RPMI8226 (cell line): ENCODE measurements around the gene ATMIN.

ENCODE experiments used
- DNase-seq: peaks from one replicate; pipeline ENCODE4 v3.0.0-alpha.2; 2015

Gene ATMIN

DNA sequence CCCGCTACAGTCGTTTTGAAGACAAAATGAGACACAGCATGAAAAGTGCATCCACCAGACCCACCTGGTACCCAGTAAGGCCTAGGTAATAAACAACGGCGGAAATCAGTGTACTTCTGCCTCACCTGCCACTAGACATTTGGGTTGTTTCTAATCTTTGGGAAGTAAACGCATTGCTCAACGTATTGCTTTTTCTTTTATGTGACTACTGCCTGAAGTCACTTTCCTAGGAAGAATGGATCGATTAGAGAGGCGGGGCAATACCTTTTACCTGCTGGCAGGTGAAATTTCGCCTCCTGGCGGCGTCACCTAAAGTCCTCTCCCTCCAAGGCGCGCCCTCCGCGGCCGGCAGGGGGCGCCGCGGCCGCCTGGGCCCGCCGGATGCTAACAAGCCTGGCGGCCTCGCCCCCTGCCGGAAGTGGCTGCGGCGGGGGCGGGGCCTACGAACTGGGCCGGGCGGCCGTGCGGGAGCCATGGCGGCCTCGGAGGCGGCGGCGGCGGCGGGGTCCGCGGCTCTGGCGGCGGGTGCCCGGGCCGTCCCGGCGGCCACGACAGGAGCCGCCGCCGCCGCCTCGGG lies at the start of gene ATMIN:
TSS of gene ATMIN (plus strand) at position 445 of the 577 bp plus-strand sequence. CDS start at position 474, 29 bp downstream.
- peak; percentile 91 for DNase-seq

- no peak for DNase-seq
Observed at GRCh38 chr16:80986557-80986956, 49.1 kb upstream of the ATMIN start.

DNA sequence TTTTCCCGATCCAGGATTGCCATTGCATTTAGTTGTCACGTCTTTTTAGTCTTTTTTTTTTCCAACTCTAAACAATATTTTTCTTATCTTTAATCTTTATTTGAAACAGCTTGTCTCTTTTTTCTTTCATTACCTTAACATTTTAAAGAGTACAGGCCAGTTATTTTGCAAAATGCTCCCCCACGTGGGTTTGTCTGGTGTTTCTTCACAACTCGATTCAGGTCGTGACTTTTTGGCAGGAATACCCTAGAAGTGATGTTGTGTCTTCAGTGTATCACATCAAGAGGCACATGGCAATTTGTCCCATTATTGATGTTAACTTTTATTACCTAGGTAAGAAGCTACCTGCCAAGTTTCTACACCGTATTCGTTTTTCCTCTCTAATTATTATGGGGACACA lies 46.9 kb upstream of the ATMIN start:
- no peak for DNase-seq

- DNase-seq, result no peak
Observed at GRCh38 chr16:80989801-80990200, 45.8 kb upstream of the ATMIN start.

DNA sequence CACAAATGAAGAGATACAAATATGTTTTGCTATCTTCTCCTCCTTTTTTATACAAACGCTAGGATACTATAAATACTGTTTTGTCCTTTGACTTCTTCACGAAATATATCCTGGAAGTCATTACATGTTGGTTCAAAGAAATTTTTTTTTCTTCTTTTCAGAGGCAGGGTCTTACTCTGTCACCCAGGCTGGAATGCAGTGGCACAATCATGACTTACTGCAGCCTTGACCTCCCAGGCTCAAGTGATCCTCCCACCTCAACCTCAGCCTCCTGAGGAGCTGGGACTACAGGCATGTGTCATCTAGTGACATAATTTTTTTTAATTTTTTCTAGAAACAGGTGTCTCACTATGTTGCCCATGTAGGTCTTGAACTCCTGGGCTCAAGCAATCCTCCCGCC lies 45.1 kb upstream of the ATMIN start:
- DNase-seq, result no peak

GRCh38 chr16:80990978-80991377 lies 44.7 kb upstream of the ATMIN start:
- no peak for DNase-seq

DNA sequence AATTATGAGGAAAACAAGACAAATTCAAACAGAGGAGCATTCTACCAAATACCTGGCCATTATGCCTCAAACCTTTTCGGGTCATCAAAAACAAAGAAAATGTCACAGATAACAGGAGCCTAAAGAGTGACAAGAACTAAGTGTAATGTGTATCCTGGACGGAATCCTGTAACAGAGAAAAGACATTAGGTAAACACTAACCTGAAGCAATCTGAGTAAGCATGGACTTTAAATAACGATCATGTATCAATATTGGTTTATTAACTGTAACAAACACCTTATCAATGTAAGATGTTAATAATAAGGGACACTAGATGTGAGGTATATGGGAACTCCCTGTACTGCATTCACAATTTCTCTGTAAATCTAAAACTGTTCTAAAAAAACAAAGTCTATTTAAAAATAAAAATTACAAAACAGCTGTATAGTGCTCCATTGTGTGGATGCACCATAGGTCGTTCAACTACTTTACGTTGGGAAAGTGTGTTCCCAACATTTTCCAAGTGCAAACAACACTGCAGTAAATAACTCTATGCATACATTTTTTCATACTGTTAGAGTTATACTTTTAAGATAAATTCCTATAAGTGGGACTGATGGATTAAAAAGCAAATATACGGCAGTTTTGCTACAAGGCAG lies 43.7 kb upstream of the ATMIN start:
- DNase-seq, result no peak

DNA sequence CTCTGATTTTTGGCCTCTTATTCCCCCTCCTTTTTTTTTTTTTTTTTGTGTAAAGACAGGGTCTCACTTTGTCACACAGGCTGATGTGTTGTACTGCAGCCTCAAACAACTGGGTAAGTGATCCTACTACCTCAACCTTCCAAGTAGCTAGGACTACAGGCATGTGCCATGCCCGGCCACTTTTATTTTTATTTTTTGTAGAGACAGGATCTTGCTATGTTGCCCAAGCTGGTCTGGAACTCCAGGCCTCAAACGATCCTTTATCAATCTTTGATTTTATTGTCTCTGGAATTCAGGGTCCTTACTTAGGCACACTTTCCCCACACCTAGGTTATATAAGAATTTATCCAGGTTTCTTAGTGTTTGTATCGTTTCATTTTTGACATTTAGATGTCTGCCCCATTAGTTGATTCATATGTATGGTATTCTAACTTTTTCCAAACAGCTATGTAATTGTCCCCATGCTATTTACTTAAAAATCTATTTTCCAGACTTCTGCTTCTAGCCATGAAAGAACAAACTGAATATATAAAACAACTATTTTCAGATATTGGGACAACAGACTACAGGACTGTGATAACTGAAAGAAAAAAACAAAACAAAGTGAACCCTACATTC lies 42.9 kb upstream of the ATMIN start:
- DNase-seq, result no peak

DNA sequence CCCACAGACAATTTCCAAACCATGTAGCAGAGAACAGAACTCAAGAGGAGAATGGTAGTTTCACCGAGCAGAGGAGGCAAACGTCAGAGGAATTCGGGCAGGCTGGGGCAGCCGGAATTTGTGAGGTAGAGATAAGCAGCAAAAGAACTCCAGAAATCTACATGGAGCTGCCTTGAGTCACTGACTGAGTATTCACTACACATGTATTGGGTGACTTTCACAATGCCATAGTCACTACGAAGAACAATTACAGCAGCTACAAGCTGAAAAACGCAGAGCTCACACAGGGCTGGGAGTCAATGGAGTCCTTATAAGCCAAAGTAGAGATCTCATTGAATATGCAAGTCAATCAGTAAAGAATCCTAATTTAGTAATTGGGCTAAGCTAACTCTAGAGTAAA lies 42.3 kb upstream of the ATMIN start:
- DNase-seq, result no peak

DNA sequence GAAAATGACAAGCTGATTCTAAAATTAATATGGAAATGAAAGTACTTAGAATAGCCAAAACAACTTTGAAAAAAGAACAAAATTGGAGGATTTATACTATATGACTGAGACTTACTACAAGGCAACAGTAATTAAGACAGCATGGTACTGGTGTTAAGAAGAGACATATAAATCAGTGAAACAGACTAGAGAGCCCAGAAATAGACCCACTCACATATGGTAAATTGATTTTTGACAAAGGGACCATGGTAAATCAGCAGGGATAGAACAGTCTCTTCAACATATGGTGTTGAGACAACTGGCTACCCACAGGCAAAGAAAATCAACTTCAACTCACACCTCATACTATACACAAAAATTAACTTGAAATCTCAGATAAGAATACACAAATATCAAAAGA lies 41.8 kb upstream of the ATMIN start:
- no peak for DNase-seq

GRCh38 chr16:80994451-80994850 lies 41.2 kb upstream of the ATMIN start:
- no peak for DNase-seq

DNA sequence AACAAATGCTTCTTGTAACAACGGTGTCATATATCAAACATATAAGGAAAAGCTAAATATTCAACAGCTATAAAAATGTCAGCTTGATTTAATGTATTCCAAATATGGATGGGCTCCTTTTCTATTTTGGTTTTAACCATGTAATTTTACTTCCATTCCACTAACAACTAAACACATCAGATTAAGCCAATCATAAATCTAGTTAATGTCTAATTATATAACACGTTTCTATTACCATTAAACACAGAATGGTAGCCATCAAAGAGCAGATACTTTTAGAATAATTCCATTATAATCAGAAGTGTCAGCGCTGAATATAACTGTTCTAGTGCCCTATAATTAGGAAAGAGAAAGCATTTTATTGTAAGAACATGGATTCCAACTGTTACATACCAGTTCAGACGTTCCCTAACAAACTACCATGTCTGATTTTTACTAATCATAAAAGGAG lies 38.9 kb upstream of the ATMIN start:
- DNase-seq, result no peak

GRCh38 chr16:80997139-80997798 lies 38.4 kb upstream of the ATMIN start:
- DNase-seq, result no peak

DNA sequence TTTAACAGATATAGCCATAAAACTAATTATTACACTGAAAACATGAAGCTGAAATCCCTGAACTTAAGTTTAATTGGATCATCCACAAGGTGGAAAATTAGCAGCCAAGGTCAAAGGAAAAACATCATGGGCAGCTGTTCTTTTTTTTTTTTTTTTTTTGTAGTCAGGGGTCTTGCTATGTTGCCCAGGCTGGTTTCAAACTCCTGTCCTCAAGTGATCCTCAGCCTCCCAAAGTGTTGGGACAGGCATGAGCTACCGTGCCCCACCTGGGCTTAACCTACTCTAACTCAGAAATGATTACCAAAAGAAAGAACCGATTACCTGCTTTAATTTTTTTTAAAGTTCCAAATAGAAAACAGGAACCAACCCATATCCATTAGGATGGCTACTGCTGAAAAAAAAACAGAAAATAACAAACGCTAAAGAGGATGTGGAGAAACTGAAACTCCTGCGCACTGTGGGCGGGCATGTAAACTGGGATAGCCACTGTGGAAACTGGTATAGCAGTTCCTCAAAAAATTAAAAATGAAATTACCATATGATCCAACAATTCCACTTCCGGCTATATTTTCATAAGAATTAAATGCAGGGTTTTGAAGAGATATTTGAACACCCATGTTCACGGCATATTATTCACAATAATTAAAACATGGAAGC lies 37.5 kb upstream of the ATMIN start:
- no peak for DNase-seq

DNA sequence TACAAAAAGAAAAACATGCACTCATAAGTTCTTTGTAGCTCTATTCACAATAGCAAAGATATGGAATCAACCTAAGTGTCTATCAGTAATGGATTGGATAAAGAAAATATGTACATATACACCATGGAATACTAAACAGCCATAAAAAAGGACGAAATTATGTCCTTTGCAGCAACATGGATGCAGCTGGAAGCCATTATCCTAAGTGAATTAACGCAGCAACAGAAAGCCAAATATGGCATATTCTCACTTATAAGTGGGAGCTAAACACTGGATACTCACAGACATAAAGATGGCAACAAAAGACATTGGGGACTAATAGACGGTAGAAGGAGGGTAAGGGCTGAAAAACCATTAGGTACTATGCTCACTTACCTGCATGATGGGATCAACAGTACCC lies 34.8 kb upstream of the ATMIN start:
- DNase-seq, result no peak

DNA sequence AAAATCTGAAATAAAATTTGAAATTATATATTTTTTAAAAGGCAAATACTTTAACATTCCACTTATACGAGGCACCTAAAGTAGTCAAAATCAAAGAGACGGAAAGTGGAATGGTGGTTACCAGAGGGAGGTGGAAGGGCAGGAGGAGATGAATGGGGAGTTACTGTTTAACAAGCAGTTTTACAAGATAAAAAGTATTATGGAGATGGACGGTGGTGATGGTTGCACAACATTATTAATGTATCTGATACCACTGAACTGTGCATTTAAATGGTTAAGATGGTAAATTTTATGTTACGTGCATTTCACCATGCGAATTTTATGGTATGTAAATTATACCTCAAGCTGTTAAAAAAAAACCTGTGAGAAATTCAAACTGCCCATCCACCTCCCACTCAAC lies 34.3 kb upstream of the ATMIN start:
- no peak for DNase-seq

- no peak for DNase-seq
Observed at GRCh38 chr16:81003064-81003463, 32.6 kb upstream of the ATMIN start.

DNA sequence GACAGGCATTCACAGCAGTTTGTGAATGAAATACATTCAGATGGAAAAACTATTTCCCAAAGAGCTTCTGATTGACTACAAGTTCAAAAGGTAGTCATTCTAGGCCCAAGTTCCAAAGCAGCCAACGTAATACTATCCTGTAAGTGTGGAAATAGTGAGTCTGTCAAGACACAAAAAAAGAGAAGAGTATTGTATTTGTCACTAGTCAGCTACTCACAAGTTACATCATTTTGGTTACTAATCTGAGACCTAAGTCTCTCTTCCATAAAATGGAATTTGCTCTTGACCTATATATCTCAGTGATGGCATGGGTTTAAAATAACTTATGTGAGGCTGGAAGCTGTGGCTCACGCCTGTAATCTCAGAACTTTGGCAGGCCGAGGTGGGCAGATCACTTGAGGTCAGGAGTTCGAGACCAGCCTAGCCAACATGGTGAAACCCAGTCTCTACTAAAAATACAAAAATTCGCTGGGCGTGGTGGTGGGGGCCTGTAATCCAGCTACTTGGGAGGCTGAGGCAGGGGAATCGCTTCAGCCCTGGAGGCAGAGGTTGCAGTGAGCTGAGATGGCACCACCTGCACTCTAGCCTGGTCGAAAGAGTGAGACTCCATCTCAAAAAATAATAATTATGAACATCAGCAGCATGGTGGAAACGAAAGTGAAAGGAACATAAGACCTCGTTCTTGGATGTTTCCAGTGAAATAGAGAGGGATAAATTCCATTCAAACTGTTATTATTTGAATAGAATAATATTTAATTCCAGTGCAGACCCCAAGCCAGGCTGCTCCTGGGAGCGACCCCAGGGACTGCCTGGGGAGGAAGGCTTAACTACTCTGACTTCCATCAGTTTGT lies 31.8 kb upstream of the ATMIN start:
- DNase-seq, result peak; percentile 45

GRCh38 chr16:81004646-81005353 lies 30.8 kb upstream of the ATMIN start:
- peak; percentile 73 for DNase-seq

DNA sequence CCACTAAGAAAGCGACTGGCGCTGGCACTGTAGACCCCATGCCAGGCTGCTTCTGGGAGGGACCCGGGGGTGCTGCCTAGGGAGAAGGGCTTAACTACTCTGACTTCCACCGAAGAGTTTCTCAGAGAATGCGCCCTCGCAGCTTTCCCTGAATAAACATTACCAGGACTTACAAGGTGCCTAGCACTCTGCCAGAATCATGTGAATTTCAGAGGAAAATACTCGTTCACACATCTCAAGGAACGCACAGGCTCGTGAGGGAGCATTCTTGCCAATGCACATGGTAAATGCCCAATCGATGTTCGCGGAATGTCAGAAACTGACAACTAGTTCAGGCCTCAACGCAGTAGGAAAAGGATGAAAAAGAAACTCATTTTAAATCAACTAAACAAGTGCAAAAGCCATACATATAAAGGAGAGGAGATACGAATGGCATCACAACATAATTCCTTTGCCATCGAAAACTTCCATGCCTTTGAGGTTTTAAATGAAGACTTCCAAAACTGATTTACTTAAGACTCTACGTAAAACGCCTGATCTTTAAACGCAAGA lies 30.0 kb upstream of the ATMIN start:
- DNase-seq, result peak; percentile 27

GRCh38 chr16:81006211-81006812 lies 29.3 kb upstream of the ATMIN start:
- DNase-seq, result peak; percentile 61
